DOHH2 (cell line): ENCODE data around the gene MED12.

Experiments used
- H3F3A ChIP-seq: fragments of 200-600 bp; sonication (generic), shearing (Covaris generic); 2 replicates; pipeline ENCODE4 v1.6.0; 2016; ENCODE audit warnings: antibody characterized with exemption, mild to moderate bottlenecking; ENCODE audit not compliant: control insufficient read depth, insufficient read depth
- H3K27ac ChIP-seq: fragments of 200-600 bp; sonication (generic); 2 replicates; pipeline ENCODE4 v1.5.1; 2014; ENCODE audit warnings: low read depth, mild to moderate bottlenecking, low read length, moderate library complexity
- H3K27me3 ChIP-seq: fragments of 200-600 bp; sonication (generic); 2 replicates; pipeline ENCODE4 v1.6.1; 2014; ENCODE audit warnings: mild to moderate bottlenecking, low read length, mixed read lengths; ENCODE audit not compliant: control insufficient read depth
- H3K36me3 ChIP-seq: fragments of 200-600 bp; sonication (generic); 2 replicates; pipeline ENCODE4 v1.6.1; 2014; ENCODE audit warnings: mild to moderate bottlenecking, low read length, moderate library complexity, mixed read lengths; ENCODE audit not compliant: control insufficient read depth
- H3K4me1 ChIP-seq: fragments of 200-600 bp; sonication (generic); 2 replicates; pipeline ENCODE4 v1.6.1; 2014; ENCODE audit warnings: mild to moderate bottlenecking, low read length, mixed read lengths; ENCODE audit not compliant: control insufficient read depth
- H3K4me2 ChIP-seq: fragments of 200-600 bp; sonication (generic); 2 replicates; pipeline ENCODE4 v1.6.0; 2014; ENCODE audit warnings: mild to moderate bottlenecking, low read length, moderate library complexity
- H3K4me3 ChIP-seq: fragments of 200-600 bp; sonication (generic); 2 replicates; pipeline ENCODE4 v1.5.1; 2014; ENCODE audit warnings: mild to moderate bottlenecking, low read length, mixed read lengths
- H3K79me2 ChIP-seq: fragments of 200-600 bp; sonication (generic); 2 replicates; pipeline ENCODE4 v1.6.1; 2014; ENCODE audit warnings: mild to moderate bottlenecking, low read length, mixed read lengths; ENCODE audit not compliant: control insufficient read depth
- H3K9me2 ChIP-seq: fragments of 200-600 bp; sonication (generic); replicated peaks from 2 replicates; pipeline ENCODE4 v1.6.1; 2014; ENCODE audit warnings: mild to moderate bottlenecking, low read length, mixed read lengths; ENCODE audit not compliant: control insufficient read depth
- H3K9me3 ChIP-seq: fragments of 200-600 bp; sonication (generic); 2 replicates; pipeline ENCODE4 v1.6.1; 2014; ENCODE audit warnings: antibody characterized with exemption, low read length, mixed read lengths; ENCODE audit not compliant: control insufficient read depth, insufficient read depth
- H4K20me1 ChIP-seq: fragments of 200-600 bp; sonication (generic); 2 replicates; pipeline ENCODE4 v1.6.0; 2014; ENCODE audit warnings: low read depth, mild to moderate bottlenecking, antibody characterized with exemption, low read length, moderate library complexity; ENCODE audit not compliant: control insufficient read depth, insufficient read depth
- EZH2phosphoT487 ChIP-seq: fragments of 200-600 bp; sonication (generic); IDR thresholded peaks from 2 replicates; pipeline ENCODE4 v1.6.1; 2017; ENCODE audit warnings: borderline replicate concordance, mild to moderate bottlenecking, antibody characterized with exemption, low read length, moderate library complexity, mixed read lengths
- TF ChIP-seq, protein P1 (sequence below): fragments of 200-600 bp; sonication (generic); IDR thresholded peaks from one replicate; pipeline ENCODE4 v1.5.1; 2014; ENCODE audit warnings: antibody characterized with exemption, mild to moderate bottlenecking, low read depth, low read length; ENCODE audit not compliant: poor library complexity, severe bottlenecking

MED12 gene

GRCh38 chrX:71128915-71129765, 10.7 kb downstream of the MED12 start:
- Histone ChIP-seq H3K9me2 (no peaks in the 10 kb centered on the region), H3K27ac (no peak overlapping the region), H3K27me3 (no peaks in the 10 kb centered on the region), H3F3A (no peaks in the 10 kb centered on the region), H3K79me2 (no peaks in the 10 kb centered on the region), H3K4me3 (no peak overlapping the region), H3K9me3 (no peaks in the 10 kb centered on the region), H4K20me1 (no peaks in the 10 kb centered on the region), H3K4me1 (no peaks in the 10 kb centered on the region), H3K4me2 (no peak overlapping the region), H3K36me3 (peaks cover 41% of the 10 kb centered on the region)
- no peak for TF ChIP-seq EZH2phosphoT487
- TF ChIP-seq, protein P1, sequence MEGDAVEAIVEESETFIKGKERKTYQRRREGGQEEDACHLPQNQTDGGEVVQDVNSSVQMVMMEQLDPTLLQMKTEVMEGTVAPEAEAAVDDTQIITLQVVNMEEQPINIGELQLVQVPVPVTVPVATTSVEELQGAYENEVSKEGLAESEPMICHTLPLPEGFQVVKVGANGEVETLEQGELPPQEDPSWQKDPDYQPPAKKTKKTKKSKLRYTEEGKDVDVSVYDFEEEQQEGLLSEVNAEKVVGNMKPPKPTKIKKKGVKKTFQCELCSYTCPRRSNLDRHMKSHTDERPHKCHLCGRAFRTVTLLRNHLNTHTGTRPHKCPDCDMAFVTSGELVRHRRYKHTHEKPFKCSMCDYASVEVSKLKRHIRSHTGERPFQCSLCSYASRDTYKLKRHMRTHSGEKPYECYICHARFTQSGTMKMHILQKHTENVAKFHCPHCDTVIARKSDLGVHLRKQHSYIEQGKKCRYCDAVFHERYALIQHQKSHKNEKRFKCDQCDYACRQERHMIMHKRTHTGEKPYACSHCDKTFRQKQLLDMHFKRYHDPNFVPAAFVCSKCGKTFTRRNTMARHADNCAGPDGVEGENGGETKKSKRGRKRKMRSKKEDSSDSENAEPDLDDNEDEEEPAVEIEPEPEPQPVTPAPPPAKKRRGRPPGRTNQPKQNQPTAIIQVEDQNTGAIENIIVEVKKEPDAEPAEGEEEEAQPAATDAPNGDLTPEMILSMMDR, result peak; percentile 81

DNA sequence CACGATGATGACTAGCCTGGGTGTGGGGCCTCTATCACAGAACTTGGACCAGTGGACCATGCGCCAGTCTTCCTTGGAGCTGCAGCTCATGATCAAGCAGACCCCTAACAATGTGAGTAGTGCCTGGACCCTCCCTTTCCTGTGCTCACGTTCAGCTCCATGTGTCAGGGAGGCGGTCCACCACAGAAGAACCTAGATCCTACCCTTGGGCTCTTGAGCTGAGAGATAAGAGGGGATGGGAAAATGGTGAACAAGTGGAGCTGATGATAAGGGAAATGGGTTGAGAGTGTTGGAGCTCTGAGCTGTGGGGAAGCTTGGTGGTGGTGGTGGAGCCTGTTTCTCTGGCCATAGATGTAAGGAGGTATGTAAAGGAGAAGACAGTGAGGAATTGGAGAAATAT, 13.1 kb downstream of the MED12 start:
- Histone ChIP-seq H3K4me1 (no peaks in the 10 kb centered on the region), H3K9me3 (no peaks in the 10 kb centered on the region), H3F3A (no peaks in the 10 kb centered on the region), H3K9me2 (no peaks in the 10 kb centered on the region), H4K20me1 (no peaks in the 10 kb centered on the region), H3K4me2 (no peak overlapping the region), H3K79me2 (no peaks in the 10 kb centered on the region), H3K4me3 (no peak overlapping the region), H3K36me3 (peaks cover 43% of the 10 kb centered on the region), H3K27me3 (no peaks in the 10 kb centered on the region), H3K27ac (no peak overlapping the region)
- TF ChIP-seq EZH2phosphoT487, result no peak
- TF ChIP-seq, protein P1, result no peak

GRCh38 chrX:71140440-71140839, 22.0 kb downstream of the MED12 start:
- H3K27me3 ChIP-seq, result no peaks in the 10 kb centered on the region
- H3K4me2 ChIP-seq, result no peak overlapping the region
- no peak overlapping the region for H3K4me3 ChIP-seq
- H4K20me1 ChIP-seq, result no peaks in the 10 kb centered on the region
- no peak overlapping the region for H3K27ac ChIP-seq
- no peak for TF ChIP-seq EZH2phosphoT487
- TF ChIP-seq, protein P1, result no peak
- H3K9me2 ChIP-seq, result no peaks in the 10 kb centered on the region
- 0 out of 2 replicates have a peak, but pooled peaks cover 2% of the 10 kb centered on the region for H3K4me1 ChIP-seq
- no peaks in the 10 kb centered on the region for H3K79me2 ChIP-seq
- H3K9me3 ChIP-seq, result no peaks in the 10 kb centered on the region
- H3F3A ChIP-seq, result no peaks in the 10 kb centered on the region
- H3K36me3 ChIP-seq, result peaks cover 20% of the 10 kb centered on the region
